GM21529 (cell line): ENCODE data around the gene SAMD4A.

Experiments used
- ATAC-seq: cut with Tn5 transposase; IDR thresholded peaks from one replicate; pipeline ENCODE4 v1.9.1; 2021; ENCODE audit not compliant: unreplicated experiment

Gene SAMD4A

GRCh38 chr14:54629635-54630360 lies 62.9 kb downstream of the SAMD4A start:
- no peak for ATAC-seq

- no peak for ATAC-seq
These were observed 64.1 kb downstream of the SAMD4A start for GRCh38 chr14:54631016-54631415.

- no peak for ATAC-seq
These were observed 65.5 kb downstream of the SAMD4A start for GRCh38 chr14:54632452-54632851.

GRCh38 chr14:54633076-54633475 lies 66.1 kb downstream of the SAMD4A start:
- ATAC-seq: no peak

- no peak for ATAC-seq
These were observed 70.6 kb downstream of the SAMD4A start for GRCh38 chr14:54637270-54638134.

GRCh38 chr14:54638135-54638446 lies 71.2 kb downstream of the SAMD4A start:
- ATAC-seq: no peak

GRCh38 chr14:54639611-54640010 lies 72.7 kb downstream of the SAMD4A start:
- ATAC-seq: no peak

GRCh38 chr14:54640506-54640905 lies 73.6 kb downstream of the SAMD4A start:
- ATAC-seq: no peak

GRCh38 chr14:54642121-54642520 lies 75.2 kb downstream of the SAMD4A start:
- ATAC-seq: no peak

- no peak for ATAC-seq
These were observed 76.1 kb downstream of the SAMD4A start for GRCh38 chr14:54642801-54643695.

GRCh38 chr14:54643696-54644176 lies 76.8 kb downstream of the SAMD4A start:
- no peak for ATAC-seq

- no peak for ATAC-seq
These were observed 78.7 kb downstream of the SAMD4A start for GRCh38 chr14:54645639-54646038.

GRCh38 chr14:54646626-54647025 lies 79.7 kb downstream of the SAMD4A start:
- ATAC-seq: no peak

- no peak for ATAC-seq
These were observed 80.5 kb downstream of the SAMD4A start for GRCh38 chr14:54647378-54647777.

- ATAC-seq: no peak
These were observed 82.1 kb downstream of the SAMD4A start for GRCh38 chr14:54649056-54649455.

- no peak for ATAC-seq
These were observed 83.5 kb downstream of the SAMD4A start for GRCh38 chr14:54650331-54650958.

GRCh38 chr14:54650959-54651351 lies 84.0 kb downstream of the SAMD4A start:
- ATAC-seq: no peak

GRCh38 chr14:54651649-54652048 lies 84.7 kb downstream of the SAMD4A start:
- ATAC-seq: no peak

GRCh38 chr14:54652188-54652587 lies 85.3 kb downstream of the SAMD4A start:
- no peak for ATAC-seq

GRCh38 chr14:54652605-54653052 lies 85.7 kb downstream of the SAMD4A start:
- no peak for ATAC-seq
